ENCODE data around the gene GPR173.

DNA sequence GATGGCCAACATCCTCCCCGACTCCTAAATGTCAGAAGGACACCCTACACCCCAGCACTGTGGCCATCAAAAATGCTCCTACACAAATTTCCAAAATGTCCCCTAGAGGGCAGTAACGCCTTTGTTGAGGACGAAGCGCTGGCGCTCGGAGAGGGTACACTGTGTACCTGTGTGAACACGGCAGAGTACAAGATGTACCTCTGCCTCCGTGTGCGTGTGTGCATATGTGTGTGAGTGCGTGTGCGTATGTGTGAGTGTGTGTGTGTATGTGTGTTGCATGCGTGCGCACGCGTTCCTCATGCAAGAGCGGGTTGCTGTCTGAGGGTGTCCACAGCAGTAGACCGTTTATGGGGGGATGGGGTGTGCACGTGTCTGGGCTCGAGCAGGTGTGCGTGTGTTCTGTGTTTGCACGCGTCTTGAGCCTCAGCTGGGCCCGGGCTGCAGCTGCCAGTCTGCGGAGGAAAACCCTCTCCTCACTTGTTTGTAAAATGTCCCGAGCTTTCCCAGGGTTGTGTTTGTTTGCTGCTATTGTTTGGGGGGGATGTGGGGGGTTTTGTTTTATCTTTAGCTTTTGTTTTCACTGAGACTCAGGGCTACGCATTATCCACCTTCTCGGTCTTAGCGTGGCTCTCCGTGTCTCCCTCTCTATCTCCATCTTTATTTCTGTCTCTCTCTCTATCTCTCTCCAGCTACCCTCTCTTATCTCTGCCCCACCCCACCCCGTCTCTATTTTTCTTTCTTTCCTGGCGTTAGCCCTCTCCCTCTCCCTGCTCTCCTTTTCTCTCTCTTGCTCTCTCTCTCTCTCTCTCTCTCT, 23.2 kb downstream of the GPR173 start:
- TF ChIP-seq, protein P1, sequence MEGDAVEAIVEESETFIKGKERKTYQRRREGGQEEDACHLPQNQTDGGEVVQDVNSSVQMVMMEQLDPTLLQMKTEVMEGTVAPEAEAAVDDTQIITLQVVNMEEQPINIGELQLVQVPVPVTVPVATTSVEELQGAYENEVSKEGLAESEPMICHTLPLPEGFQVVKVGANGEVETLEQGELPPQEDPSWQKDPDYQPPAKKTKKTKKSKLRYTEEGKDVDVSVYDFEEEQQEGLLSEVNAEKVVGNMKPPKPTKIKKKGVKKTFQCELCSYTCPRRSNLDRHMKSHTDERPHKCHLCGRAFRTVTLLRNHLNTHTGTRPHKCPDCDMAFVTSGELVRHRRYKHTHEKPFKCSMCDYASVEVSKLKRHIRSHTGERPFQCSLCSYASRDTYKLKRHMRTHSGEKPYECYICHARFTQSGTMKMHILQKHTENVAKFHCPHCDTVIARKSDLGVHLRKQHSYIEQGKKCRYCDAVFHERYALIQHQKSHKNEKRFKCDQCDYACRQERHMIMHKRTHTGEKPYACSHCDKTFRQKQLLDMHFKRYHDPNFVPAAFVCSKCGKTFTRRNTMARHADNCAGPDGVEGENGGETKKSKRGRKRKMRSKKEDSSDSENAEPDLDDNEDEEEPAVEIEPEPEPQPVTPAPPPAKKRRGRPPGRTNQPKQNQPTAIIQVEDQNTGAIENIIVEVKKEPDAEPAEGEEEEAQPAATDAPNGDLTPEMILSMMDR (IDR thresholded peaks at IDR 0.05): no peak
- TF ChIP-seq POLR2A (IDR thresholded peaks at IDR 0.05): no peak
